Measurements from ENCODE around the gene ADAD2.

Gene ADAD2

GRCh38 chr16:84166796-84167695, 23.9 kb upstream of the ADAD2 start:
- TF ChIP-seq POLR2AphosphoS5 (IDR thresholded peaks at IDR 0.05; ENCODE audit: low read depth, low read length) = no peak
- TF ChIP-seq TAF1 (IDR thresholded peaks at IDR 0.05; ENCODE audit: borderline replicate concordance, insufficient read depth, low read length) = no peak
- TF ChIP-seq, protein P1, sequence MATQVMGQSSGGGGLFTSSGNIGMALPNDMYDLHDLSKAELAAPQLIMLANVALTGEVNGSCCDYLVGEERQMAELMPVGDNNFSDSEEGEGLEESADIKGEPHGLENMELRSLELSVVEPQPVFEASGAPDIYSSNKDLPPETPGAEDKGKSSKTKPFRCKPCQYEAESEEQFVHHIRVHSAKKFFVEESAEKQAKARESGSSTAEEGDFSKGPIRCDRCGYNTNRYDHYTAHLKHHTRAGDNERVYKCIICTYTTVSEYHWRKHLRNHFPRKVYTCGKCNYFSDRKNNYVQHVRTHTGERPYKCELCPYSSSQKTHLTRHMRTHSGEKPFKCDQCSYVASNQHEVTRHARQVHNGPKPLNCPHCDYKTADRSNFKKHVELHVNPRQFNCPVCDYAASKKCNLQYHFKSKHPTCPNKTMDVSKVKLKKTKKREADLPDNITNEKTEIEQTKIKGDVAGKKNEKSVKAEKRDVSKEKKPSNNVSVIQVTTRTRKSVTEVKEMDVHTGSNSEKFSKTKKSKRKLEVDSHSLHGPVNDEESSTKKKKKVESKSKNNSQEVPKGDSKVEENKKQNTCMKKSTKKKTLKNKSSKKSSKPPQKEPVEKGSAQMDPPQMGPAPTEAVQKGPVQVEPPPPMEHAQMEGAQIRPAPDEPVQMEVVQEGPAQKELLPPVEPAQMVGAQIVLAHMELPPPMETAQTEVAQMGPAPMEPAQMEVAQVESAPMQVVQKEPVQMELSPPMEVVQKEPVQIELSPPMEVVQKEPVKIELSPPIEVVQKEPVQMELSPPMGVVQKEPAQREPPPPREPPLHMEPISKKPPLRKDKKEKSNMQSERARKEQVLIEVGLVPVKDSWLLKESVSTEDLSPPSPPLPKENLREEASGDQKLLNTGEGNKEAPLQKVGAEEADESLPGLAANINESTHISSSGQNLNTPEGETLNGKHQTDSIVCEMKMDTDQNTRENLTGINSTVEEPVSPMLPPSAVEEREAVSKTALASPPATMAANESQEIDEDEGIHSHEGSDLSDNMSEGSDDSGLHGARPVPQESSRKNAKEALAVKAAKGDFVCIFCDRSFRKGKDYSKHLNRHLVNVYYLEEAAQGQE (IDR thresholded peaks at IDR 0.05; ENCODE audit: insufficient read depth in 1 of 2, low read depth in 2 of 2, low read length in 2 of 2) = no peak
- no peak for TF ChIP-seq FOXP2 (optimal IDR thresholded peaks at IDR 0.05; ENCODE audit: borderline replicate concordance, extremely low read depth, extremely low read length, insufficient read depth)
- TF ChIP-seq SIN3A (IDR thresholded peaks at IDR 0.05; ENCODE audit: borderline replicate concordance, insufficient read depth, low read length) = no peak

GRCh38 chr16:84169765-84170310, 21.1 kb upstream of the ADAD2 start:
- no peak for TF ChIP-seq TAF1 (IDR thresholded peaks at IDR 0.05; ENCODE audit: borderline replicate concordance, insufficient read depth, low read length)
- TF ChIP-seq POLR2AphosphoS5 (IDR thresholded peaks at IDR 0.05; ENCODE audit: low read depth, low read length) = no peak
- TF ChIP-seq, protein P1 (IDR thresholded peaks at IDR 0.05; ENCODE audit: insufficient read depth in 1 of 2, low read depth in 2 of 2, low read length in 2 of 2) = no peak
- TF ChIP-seq FOXP2 (optimal IDR thresholded peaks at IDR 0.05; ENCODE audit: borderline replicate concordance, extremely low read depth, extremely low read length, insufficient read depth) = no peak
- no peak for TF ChIP-seq SIN3A (IDR thresholded peaks at IDR 0.05; ENCODE audit: borderline replicate concordance, insufficient read depth, low read length)

DNA sequence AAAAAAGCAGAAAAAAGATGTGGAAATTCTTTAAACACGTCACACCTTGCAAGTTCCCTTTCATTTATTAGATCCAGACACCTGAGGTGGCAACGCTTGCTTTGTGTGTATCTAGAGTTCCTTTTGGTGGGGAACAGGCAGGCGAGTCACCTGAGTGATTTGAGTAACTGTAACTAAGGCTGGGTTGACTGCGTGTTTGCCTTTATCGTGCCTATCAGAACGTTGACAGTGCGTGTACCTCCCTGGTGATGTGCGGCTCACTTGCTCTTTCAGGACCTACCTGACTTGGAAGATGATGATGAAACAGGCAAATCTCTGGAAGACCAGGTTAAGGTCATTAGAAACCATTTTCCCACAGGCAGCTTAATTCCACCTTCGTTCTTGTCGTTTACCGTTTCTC, 16.6 kb upstream of the ADAD2 start:
- TF ChIP-seq TAF1 (IDR thresholded peaks at IDR 0.05; ENCODE audit: borderline replicate concordance, insufficient read depth, low read length) (no peak), POLR2AphosphoS5 (IDR thresholded peaks at IDR 0.05; ENCODE audit: low read depth, low read length) (no peak), FOXP2 (optimal IDR thresholded peaks at IDR 0.05; ENCODE audit: borderline replicate concordance, extremely low read depth, extremely low read length, insufficient read depth) (no peak), SIN3A (IDR thresholded peaks at IDR 0.05; ENCODE audit: borderline replicate concordance, insufficient read depth, low read length) (no peak)
- TF ChIP-seq, protein P1 (IDR thresholded peaks at IDR 0.05; ENCODE audit: insufficient read depth in 1 of 2, low read depth in 2 of 2, low read length in 2 of 2) = no peak

GRCh38 chr16:84175350-84176081, 15.4 kb upstream of the ADAD2 start:
- TF ChIP-seq POLR2AphosphoS5 (IDR thresholded peaks at IDR 0.05; ENCODE audit: low read depth, low read length) (no peak), TAF1 (IDR thresholded peaks at IDR 0.05; ENCODE audit: borderline replicate concordance, insufficient read depth, low read length) (no peak), FOXP2 (optimal IDR thresholded peaks at IDR 0.05; ENCODE audit: borderline replicate concordance, extremely low read depth, extremely low read length, insufficient read depth) (no peak)
- TF ChIP-seq, protein P1 (IDR thresholded peaks at IDR 0.05; ENCODE audit: insufficient read depth in 1 of 2, low read depth in 2 of 2, low read length in 2 of 2) = no peak

Data from PFSK-1 (cell line).